ENCODE measurements around the gene MYCBP2. TPM values are rescaled to one million over a fixed set of nuclear protein-coding genes. Genes with fewer than 3 reads are reported as not detected.

The MYCBP2 gene, protein sequence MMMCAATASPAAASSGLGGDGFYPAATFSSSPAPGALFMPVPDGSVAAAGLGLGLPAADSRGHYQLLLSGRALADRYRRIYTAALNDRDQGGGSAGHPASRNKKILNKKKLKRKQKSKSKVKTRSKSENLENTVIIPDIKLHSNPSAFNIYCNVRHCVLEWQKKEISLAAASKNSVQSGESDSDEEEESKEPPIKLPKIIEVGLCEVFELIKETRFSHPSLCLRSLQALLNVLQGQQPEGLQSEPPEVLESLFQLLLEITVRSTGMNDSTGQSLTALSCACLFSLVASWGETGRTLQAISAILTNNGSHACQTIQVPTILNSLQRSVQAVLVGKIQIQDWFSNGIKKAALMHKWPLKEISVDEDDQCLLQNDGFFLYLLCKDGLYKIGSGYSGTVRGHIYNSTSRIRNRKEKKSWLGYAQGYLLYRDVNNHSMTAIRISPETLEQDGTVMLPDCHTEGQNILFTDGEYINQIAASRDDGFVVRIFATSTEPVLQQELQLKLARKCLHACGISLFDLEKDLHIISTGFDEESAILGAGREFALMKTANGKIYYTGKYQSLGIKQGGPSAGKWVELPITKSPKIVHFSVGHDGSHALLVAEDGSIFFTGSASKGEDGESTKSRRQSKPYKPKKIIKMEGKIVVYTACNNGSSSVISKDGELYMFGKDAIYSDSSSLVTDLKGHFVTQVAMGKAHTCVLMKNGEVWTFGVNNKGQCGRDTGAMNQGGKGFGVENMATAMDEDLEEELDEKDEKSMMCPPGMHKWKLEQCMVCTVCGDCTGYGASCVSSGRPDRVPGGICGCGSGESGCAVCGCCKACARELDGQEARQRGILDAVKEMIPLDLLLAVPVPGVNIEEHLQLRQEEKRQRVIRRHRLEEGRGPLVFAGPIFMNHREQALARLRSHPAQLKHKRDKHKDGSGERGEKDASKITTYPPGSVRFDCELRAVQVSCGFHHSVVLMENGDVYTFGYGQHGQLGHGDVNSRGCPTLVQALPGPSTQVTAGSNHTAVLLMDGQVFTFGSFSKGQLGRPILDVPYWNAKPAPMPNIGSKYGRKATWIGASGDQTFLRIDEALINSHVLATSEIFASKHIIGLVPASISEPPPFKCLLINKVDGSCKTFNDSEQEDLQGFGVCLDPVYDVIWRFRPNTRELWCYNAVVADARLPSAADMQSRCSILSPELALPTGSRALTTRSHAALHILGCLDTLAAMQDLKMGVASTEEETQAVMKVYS (N-terminal part only)
- total RNA-seq = 100 to 1,000 TPM in 1 of 2 donors, 10 to 100 TPM in 1; 72.9 to 105 TPM
- 10 to 100 TPM; 70.4 to 88.3 (median 79.1) TPM for polyA plus RNA-seq (ENCODE audit: insufficient read length in 6 of 6)
- long read RNA-seq, donor 1, partial matches to known transcripts = 15 of 16 reads
- long read RNA-seq, donor 1, other reads (novel, unspliced or antisense) = 0 of 16 reads
- long read RNA-seq, donor 2, partial matches to known transcripts = 0 of 1 reads
- long read RNA-seq, donor 2, other reads (novel, unspliced or antisense) = 0 of 1 reads
- long read RNA-seq, donor 3, partial matches to known transcripts = 6 of 6 reads
- long read RNA-seq, donor 3, other reads (novel, unspliced or antisense) = 0 of 6 reads
- long read RNA-seq, donor 4, partial matches to known transcripts = 2 of 3 reads
- long read RNA-seq, donor 4, other reads (novel, unspliced or antisense) = 1 of 3 reads
- long read RNA-seq, donor 5, partial matches to known transcripts = 5 of 5 reads
- long read RNA-seq, donor 5, other reads (novel, unspliced or antisense) = 0 of 5 reads
- long read RNA-seq, donor 6, partial matches to known transcripts = 6 of 6 reads
- long read RNA-seq, donor 6, other reads (novel, unspliced or antisense) = 0 of 6 reads
- long read RNA-seq, donor 7, partial matches to known transcripts = 5 of 6 reads
- long read RNA-seq, donor 7, other reads (novel, unspliced or antisense) = 0 of 6 reads
- long read RNA-seq, donor 8 = 0 reads
- long read RNA-seq, donor 9 = 0 reads
- long read RNA-seq, donor 10, partial matches to known transcripts = 0 of 1 reads
- long read RNA-seq, donor 10, other reads (novel, unspliced or antisense) = 1 of 1 reads
- long read RNA-seq, donor 11, partial matches to known transcripts = 49 of 55 reads
- long read RNA-seq, donor 11, other reads (novel, unspliced or antisense) = 0 of 55 reads
- long read RNA-seq, donor 12, partial matches to known transcripts = 13 of 15 reads
- long read RNA-seq, donor 12, other reads (novel, unspliced or antisense) = 0 of 15 reads

DNA sequence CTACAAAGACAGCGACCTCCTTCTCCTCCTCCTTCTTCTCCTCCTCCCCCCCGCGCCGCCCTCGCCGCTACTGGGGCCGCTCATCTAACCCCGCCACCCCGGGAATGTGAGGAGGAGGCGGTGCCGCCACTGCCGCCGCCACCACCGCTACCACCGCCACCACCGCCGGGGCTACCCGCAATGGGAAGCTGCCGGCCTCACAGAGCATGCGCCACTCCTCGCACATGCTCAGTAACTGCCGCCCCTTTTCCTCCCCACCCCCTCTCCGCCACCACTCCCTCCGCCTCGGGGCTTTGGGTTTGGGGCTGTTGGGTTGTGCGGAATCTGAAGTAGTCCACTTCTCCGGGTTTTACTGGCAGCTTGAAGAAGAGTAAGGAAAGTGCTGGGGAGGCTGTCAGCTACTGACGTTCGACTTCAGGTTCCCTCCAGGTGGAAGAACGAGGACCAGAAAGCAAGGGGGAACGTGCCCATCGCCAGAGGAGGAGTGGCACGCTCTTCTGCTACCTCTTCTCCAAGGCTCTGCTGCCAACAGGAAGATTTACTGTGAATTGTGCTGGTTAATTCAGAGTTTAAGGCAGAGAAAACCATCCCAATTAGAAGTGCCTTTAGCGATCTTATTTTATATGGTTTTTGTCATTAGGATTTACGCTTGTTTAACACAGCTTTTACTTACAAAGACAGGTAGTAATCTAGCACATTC, at the start of gene MYCBP2:
MYCBP2 (minus strand) TSS at position 190 of the 700 bp plus-strand sequence. CDS start 319 bp downstream, outside the sequence.
- DNase-seq (peak; percentile 97 to 99 (median 98)), ATAC-seq (peak; percentile 89)
- TF ChIP-seq, protein P1, sequence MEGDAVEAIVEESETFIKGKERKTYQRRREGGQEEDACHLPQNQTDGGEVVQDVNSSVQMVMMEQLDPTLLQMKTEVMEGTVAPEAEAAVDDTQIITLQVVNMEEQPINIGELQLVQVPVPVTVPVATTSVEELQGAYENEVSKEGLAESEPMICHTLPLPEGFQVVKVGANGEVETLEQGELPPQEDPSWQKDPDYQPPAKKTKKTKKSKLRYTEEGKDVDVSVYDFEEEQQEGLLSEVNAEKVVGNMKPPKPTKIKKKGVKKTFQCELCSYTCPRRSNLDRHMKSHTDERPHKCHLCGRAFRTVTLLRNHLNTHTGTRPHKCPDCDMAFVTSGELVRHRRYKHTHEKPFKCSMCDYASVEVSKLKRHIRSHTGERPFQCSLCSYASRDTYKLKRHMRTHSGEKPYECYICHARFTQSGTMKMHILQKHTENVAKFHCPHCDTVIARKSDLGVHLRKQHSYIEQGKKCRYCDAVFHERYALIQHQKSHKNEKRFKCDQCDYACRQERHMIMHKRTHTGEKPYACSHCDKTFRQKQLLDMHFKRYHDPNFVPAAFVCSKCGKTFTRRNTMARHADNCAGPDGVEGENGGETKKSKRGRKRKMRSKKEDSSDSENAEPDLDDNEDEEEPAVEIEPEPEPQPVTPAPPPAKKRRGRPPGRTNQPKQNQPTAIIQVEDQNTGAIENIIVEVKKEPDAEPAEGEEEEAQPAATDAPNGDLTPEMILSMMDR (IDR thresholded peaks at IDR 0.05) = no peak
- intact Hi-C loops (cut with DNase I) = no loop called here
- H3K27ac ChIP-seq = peak within 1 kb of the TSS; percentile 81 to 92
- H3K9me3 ChIP-seq = no peaks in the 10 kb centered on the region
- H3K4me3 ChIP-seq = peak within 1 kb of the TSS; percentile 91
- peaks cover 4 to 45% of the 10 kb centered on the region in 2 donors for H3K4me1 ChIP-seq
- H3K27me3 ChIP-seq = no peaks in the 10 kb centered on the region
- no peaks in the 10 kb centered on the region for H3K36me3 ChIP-seq

DNA sequence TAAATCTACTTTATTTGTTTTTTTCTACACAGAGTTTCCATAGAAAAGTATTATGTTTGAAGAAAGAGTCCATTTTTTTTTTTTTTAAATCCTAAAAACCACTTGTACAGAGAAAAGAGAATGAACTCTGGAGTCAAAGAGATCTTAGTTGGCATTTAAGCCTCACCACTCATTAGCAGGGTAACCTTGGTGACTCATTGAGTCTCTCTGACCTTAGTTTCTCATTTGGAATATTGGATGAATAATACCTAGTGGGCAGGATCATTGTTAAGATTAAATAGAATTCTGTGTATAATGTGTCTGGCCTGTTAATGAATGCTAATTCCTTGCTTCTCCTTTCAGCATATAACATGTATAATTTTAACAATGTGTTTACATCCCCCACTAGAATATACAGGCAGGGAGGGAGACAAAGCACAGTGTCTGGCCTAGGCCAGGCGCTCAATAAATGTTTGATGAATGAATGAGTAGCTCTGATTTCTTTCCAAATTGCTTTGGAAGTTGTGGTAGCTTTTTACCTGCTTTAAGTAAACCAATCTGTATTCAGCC, 48.7 kb upstream of the MYCBP2 start:
- Histone ChIP-seq H3K9me3 (no peaks in the 10 kb centered on the region), H3K4me1 (no peaks in the 10 kb centered on the region), H3K27me3 (no peaks in the 10 kb centered on the region), H3K36me3 (no peaks in the 10 kb centered on the region), H3K4me3 (no peak overlapping the region), H3K27ac (no peak overlapping the region)
- ATAC-seq = no peak
- TF ChIP-seq, protein P1 (IDR thresholded peaks at IDR 0.05) = no peak
- no peak for DNase-seq
- intact Hi-C loops (cut with DNase I) = no loop called here

DNA sequence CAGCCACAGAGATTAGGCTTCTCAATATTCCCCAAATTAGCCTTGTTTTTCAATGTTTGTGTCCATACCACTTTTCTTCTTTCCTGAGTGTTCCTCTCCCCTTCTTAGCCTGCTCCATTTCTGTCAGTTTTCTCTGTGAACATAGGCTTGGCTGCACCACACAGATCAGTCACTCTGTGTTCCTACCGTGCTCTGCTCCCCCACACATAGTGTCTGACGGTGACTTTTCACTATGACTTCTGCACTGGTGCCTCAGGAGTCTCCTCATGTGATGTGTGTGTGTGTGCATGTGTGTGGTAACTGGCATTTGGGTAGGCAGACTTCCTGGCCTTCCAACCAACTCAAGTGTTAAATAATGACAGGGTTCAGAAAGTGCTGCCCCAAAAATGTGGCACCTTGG, 47.9 kb upstream of the MYCBP2 start:
- no peaks in the 10 kb centered on the region for H3K36me3 ChIP-seq
- H3K9me3 ChIP-seq = no peaks in the 10 kb centered on the region
- TF ChIP-seq, protein P1 (IDR thresholded peaks at IDR 0.05) = no peak
- no peak for ATAC-seq
- no peak overlapping the region for H3K4me3 ChIP-seq
- no peaks in the 10 kb centered on the region for H3K4me1 ChIP-seq
- no peak overlapping the region for H3K27ac ChIP-seq
- no peaks in the 10 kb centered on the region for H3K27me3 ChIP-seq
- intact Hi-C loops (cut with DNase I) = no loop called here
- DNase-seq = no peak
